Activated gamma-delta T cell (primary cell): Measurements from ENCODE around the gene CDK5RAP3.
"Not testable (repeated sequence)": the region's sequence is repeated elsewhere in the genome, so short reads cannot be mapped to it uniquely, and the experiment has no call there.

ENCODE experiments used
- DNase-seq: peaks from one replicate; lab custom pipeline; 2025; lab: John Stamatoyannopoulos, UW

The CDK5RAP3 gene

GRCh38 chr17:47975189-47975822, 4.4 kb downstream of the CDK5RAP3 start:
- DNase-seq, result no peak

- DNase-seq, result no peak
Observed at GRCh38 chr17:47975823-47976205, 4.9 kb downstream of the CDK5RAP3 start.

GRCh38 chr17:47978324-47978723, 7.4 kb downstream of the CDK5RAP3 start:
- no peak for DNase-seq

GRCh38 chr17:47980541-47980940, 9.6 kb downstream of the CDK5RAP3 start:
- no peak for DNase-seq

- DNase-seq, result no peak
Observed at GRCh38 chr17:47981462-47981861, 10.5 kb downstream of the CDK5RAP3 start.

GRCh38 chr17:47982091-47982617, 11.2 kb downstream of the CDK5RAP3 start:
- DNase-seq, result no peak

GRCh38 chr17:47982645-47983390, 11.9 kb downstream of the CDK5RAP3 start:
- no peak for DNase-seq

GRCh38 chr17:47983492-47984223, 12.7 kb downstream of the CDK5RAP3 start:
- no peak for DNase-seq

GRCh38 chr17:47986520-47986919, 15.6 kb downstream of the CDK5RAP3 start:
- no peak for DNase-seq

- no peak for DNase-seq
Observed at GRCh38 chr17:47987240-47987835, 16.4 kb downstream of the CDK5RAP3 start.

- not testable (repeated sequence) for DNase-seq
Observed at GRCh38 chr17:47988445-47988844, 17.5 kb downstream of the CDK5RAP3 start.

GRCh38 chr17:47989159-47989558, 18.2 kb downstream of the CDK5RAP3 start:
- DNase-seq, result no peak

GRCh38 chr17:47989700-47990099, 18.8 kb downstream of the CDK5RAP3 start:
- no peak for DNase-seq

- DNase-seq, result no peak
Observed at GRCh38 chr17:47990962-47991731, 20.2 kb downstream of the CDK5RAP3 start.

GRCh38 chr17:47992216-47992615, 21.3 kb downstream of the CDK5RAP3 start:
- DNase-seq, result no peak

GRCh38 chr17:47993031-47993564, 22.2 kb downstream of the CDK5RAP3 start:
- no peak for DNase-seq

GRCh38 chr17:47993964-47994363, 23.1 kb downstream of the CDK5RAP3 start:
- no peak for DNase-seq

- DNase-seq, result no peak
Observed at GRCh38 chr17:47994724-47995123, 23.8 kb downstream of the CDK5RAP3 start.

GRCh38 chr17:47995241-47995935, 24.5 kb downstream of the CDK5RAP3 start:
- DNase-seq, result no peak

GRCh38 chr17:47996201-47996600, 25.3 kb downstream of the CDK5RAP3 start:
- no peak for DNase-seq

- no peak for DNase-seq
Observed at GRCh38 chr17:47997586-47997985, 26.7 kb downstream of the CDK5RAP3 start.
